GM18507 (cell line): ENCODE measurements around the gene RFT1.

Experiments
- DNase-seq: peaks from one replicate; pipeline ENCODE4 v3.0.0; 2011; ENCODE audit warnings: low read depth; ENCODE audit not compliant: insufficient read length; ENCODE audit errors: extremely low spot score
- FAIRE-seq: peaks from 2 replicates; lab custom pipeline; 2011; peaks lifted over from hg19 to GRCh38; lab: Jason Lieb, UNC

The RFT1 gene

GRCh38 chr3:53046171-53047170 lies 83.8 kb downstream of the RFT1 start:
- DNase-seq = peak; percentile 30
- FAIRE-seq = peak; percentile 68

DNA sequence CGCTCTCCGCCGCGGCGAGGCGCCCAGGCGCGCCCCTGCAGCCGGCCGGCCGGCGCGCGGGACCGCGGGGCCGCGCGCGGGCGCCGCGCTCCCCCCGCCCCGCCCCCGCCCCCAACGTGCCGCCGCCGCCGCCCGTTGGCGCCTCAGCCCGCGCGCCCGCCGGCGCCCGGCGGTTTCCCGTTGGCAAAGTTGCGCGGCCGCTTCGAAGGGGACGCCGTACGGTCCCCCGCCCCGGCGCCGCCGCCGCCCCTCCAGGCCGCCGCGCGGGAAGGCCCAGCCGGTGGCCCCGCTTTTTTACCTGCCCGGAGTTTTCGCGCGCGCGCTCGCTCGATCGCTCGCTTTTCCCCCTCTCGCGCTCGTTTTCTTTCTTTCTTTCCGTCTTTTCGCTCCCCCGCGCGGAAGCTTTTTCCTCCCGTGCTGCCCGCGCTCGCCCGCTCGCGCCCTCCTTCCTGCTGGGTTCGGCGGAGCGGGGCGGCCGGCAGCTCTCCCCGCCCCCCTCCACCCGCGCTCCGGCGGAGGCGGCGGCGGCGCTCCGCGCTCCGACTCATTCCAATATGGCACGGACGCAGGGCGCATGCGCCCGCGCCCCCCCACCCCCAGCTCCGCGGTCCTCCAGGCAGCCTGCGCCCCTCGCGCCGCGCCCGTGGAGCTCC lies 84.6 kb downstream of the RFT1 start, which contains the start of gene SFMBT1:
Gene SFMBT1, minus strand, starts transcription at position 556 of the 653 bp plus-strand sequence. CDS start 76,945 bp downstream, outside the sequence.
- FAIRE-seq = peak; percentile 61

GRCh38 chr3:53044711-53045517 lies 85.3 kb downstream of the RFT1 start:
- peak; percentile 51 for DNase-seq
- peak; percentile 74 for FAIRE-seq

More for the DNA sequence above, 84.6 kb downstream of the RFT1 start, which contains the start of gene SFMBT1:
- DNase-seq = peak; percentile 81

- FAIRE-seq = no peak
- DNase-seq = no peak
Observed at GRCh38 chr3:53044371-53044710, 85.9 kb downstream of the RFT1 start.

GRCh38 chr3:53043738-53044137 lies 86.5 kb downstream of the RFT1 start:
- no peak for FAIRE-seq

DNA sequence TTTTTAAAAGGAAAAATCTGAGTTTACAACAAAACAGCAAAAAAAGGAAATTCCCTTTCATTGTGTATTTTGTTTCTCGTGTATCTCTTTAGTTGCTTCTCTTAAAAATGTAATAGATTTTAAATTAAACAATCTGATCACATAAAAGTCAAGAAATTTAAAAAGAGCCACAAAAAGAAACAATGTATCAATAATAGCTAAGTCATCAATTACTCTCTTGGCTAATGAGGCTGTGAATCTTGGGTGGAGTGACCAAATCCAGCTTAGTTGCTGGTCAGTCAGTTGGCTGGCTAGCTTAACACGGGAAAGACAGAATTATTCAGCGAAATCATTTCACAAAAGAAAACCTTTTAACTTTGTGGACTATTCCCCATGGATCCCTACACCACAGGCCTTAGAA lies 87.6 kb downstream of the RFT1 start:
- DNase-seq (no peak), FAIRE-seq (no peak)

More at GRCh38 chr3:53043738-53044137, 86.5 kb downstream of the RFT1 start:
- no peak for DNase-seq

- DNase-seq (no peak), FAIRE-seq (peak; percentile 71)
Observed at GRCh38 chr3:53040351-53040820, 89.8 kb downstream of the RFT1 start.

GRCh38 chr3:53039376-53039752 lies 90.9 kb downstream of the RFT1 start:
- no peak for DNase-seq
- FAIRE-seq = no peak

GRCh38 chr3:53038679-53039375 lies 91.4 kb downstream of the RFT1 start:
- DNase-seq (no peak), FAIRE-seq (peak; percentile 35)
